Activated naive CD4-positive, alpha-beta T cell treated with anti-CD3 and anti-CD28 coated beads for 36 hours (primary cell): Measurements from ENCODE around the gene ZMIZ2. TPM values are rescaled to one million over a fixed set of nuclear protein-coding genes. Genes with fewer than 3 reads are reported as not detected.

Source experiments
- CTCF ChIA-PET: fragments of 350-600 bp; sonication (Branson Sonifier 250); formaldehyde crosslinking; loops from one replicate; lab custom pipeline; 2021; ENCODE audit warnings: antibody characterized with exemption; lab: Charles Lee
- DNase-seq: peaks from one replicate; pipeline ENCODE4 v3.0.0-alpha.2; 2020
- H3K27ac Mint-ChIP-seq: one replicate; pipeline ENCODE4 v1.8.0; 2021; ENCODE audit warnings: mild to moderate bottlenecking, mixed read lengths
- H3K27me3 Mint-ChIP-seq: one replicate; pipeline ENCODE4 v1.8.0; 2021; ENCODE audit warnings: low read depth, mixed read lengths
- H3K36me3 Mint-ChIP-seq: one replicate; pipeline ENCODE4 v1.8.0; 2021; ENCODE audit warnings: low read depth, mixed read lengths
- H3K4me1 Mint-ChIP-seq: one replicate; pipeline ENCODE4 v1.8.0; 2021; ENCODE audit warnings: low read depth, mixed read lengths
- H3K4me3 Mint-ChIP-seq: one replicate; pipeline ENCODE4 v1.8.0; 2021; ENCODE audit warnings: mild to moderate bottlenecking, moderate library complexity, mixed read lengths
- H3K9me3 Mint-ChIP-seq: one replicate; pipeline ENCODE4 v1.8.0; 2021; ENCODE audit warnings: mixed read lengths
- intact Hi-C: fragments of 100-400 bp; cut with micrococcal nuclease; formaldehyde crosslinking; loops from one replicate; pipeline ENCODE4 v1.15.1; 2023
- total RNA-seq, 2 experiments: library from RNA; stranded (reverse); gene quantifications; one replicate each; pipeline ENCODE4 v1.2.3, GENCODE V29; 2021

ZMIZ2 gene
- total RNA-seq, 2 experiments from 2014 or later: 83.1 to 86.5 TPM

DNA sequence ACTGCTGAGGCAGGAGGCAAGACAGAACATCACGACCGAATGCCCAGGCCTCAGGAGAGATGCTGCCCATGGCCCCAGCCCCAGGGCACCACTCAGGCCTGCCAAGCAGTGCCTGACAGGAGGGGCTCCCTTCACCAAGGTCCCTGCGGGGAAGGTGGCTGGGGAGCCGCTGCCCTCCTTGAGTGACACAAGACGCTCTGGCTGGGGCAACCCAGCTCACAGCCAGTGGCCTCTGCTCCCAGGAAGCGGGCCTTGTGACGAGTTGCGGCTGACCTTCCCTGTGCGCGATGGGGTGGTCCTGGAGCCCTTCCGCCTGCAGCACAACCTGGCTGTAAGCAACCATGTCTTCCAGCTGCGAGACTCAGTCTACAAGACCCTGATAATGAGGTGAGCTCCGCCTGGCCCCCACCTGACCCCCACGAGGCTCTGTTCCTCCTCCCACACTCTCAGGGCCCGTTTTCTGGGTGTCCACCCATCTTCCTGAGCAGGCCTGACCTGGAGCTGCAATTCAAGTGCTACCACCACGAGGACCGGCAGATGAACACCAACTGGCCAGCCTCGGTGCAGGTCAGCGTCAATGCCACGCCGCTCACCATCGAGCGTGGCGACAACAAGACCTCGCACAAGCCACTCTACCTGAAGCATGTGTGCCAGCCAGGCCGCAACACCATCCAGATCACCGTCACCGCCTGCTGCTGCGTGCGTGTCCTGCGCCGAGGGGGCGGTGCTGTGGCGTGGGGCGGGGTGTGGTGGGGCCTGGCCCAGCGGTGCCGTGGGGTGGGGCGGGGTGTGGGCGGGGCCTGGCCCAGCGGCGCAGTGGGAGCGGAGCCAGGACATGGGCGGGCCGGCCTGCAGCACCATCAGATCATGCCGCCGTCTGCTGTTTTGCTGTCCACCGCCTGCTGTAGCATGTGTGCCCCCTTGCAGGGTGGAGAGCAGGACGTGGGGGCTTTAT lies 12.8 kb downstream of the ZMIZ2 start:
- peaks cover 17% of the 10 kb centered on the region for H3K36me3 Mint-ChIP-seq
- H3K27me3 Mint-ChIP-seq: no peaks in the 10 kb centered on the region
- no peak overlapping the region for H3K27ac Mint-ChIP-seq
- no peak for DNase-seq
- CTCF ChIA-PET: interaction anchor here (0.7 kb wide), 1 partner anchor 11 kb away, joined by 3 read pairs; no protein-coding TSS in a partner anchor
- no peaks in the 10 kb centered on the region for H3K9me3 Mint-ChIP-seq
- no peak overlapping the region for H3K4me3 Mint-ChIP-seq
- no peaks in the 10 kb centered on the region for H3K4me1 Mint-ChIP-seq
- intact Hi-C loops: no loop called here

DNA sequence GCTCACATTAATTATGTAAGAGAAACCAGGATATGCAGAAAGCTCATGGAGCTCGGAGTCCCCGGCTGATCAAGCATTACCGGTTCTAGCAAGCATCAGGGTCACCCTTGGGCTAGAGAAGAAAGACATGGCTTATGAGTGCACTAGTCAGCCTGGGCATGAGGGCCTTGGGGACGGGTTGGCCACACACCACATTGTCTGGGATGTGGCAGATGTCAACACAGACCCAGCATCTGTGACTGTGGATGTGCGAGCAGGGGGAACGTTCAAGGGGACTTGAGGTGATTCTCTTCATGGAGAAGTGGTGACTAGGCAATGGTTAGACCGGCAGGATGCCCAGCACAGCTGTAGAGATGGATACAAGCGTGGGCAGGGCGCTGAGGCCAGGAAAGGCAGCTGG lies 13.7 kb downstream of the ZMIZ2 start:
- no peaks in the 10 kb centered on the region for H3K9me3 Mint-ChIP-seq
- CTCF ChIA-PET: interaction anchor here (0.6 kb wide), 1 partner anchor 299 kb away, joined by 3 read pairs; no protein-coding TSS in a partner anchor
- no peak overlapping the region for H3K27ac Mint-ChIP-seq
- H3K27me3 Mint-ChIP-seq: no peaks in the 10 kb centered on the region
- no peak for DNase-seq
- intact Hi-C loops: no loop called here
- no peak overlapping the region for H3K4me3 Mint-ChIP-seq
- peaks cover 17% of the 10 kb centered on the region for H3K36me3 Mint-ChIP-seq
- no peaks in the 10 kb centered on the region for H3K4me1 Mint-ChIP-seq

DNA sequence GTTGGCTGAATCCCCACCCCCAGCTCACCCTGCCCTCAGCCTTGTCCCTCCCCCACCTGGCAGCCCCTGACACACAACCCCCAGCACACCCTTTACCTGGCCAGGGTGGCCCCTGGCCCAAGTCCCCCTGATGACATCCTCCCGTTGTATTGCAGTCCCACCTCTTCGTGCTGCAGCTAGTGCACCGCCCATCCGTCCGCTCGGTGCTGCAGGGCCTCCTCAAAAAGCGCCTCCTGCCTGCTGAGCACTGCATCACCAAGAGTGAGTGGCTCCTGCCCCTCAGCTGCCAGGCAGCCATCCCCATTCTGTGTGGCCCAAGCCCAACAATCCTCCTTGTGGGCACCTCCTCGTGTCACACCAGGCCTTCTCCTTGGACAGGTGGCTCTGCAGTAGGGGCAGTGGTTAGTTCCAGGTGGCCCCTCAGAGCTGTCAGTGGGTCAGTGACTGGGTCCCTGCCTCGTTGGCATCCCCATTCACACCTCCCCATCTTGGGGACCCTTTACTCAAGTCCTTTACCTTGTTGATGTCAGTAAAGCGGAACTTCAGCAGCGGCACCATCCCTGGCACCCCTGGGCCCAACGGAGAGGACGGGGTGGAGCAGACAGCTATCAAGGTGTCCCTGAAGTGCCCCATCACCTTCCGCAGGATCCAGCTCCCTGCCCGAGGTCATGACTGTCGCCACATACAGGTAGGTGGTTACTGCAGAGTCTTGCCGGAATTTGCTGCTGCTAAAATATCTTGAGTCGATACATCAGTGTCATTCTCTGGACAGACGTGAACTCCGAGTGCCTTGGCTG lies 14.3 kb downstream of the ZMIZ2 start:
- Mint-ChIP-seq H3K36me3 (peaks cover 21% of the 10 kb centered on the region), H3K27me3 (no peaks in the 10 kb centered on the region), H3K4me3 (no peak overlapping the region), H3K9me3 (no peaks in the 10 kb centered on the region), H3K27ac (no peak overlapping the region), H3K4me1 (peaks cover 6% of the 10 kb centered on the region)
- no peak for DNase-seq
- CTCF ChIA-PET: interaction anchor here (0.6 kb wide), 1 partner anchor 300 kb away, joined by 3 read pairs; no protein-coding TSS in a partner anchor
- intact Hi-C loops: no loop called here

DNA sequence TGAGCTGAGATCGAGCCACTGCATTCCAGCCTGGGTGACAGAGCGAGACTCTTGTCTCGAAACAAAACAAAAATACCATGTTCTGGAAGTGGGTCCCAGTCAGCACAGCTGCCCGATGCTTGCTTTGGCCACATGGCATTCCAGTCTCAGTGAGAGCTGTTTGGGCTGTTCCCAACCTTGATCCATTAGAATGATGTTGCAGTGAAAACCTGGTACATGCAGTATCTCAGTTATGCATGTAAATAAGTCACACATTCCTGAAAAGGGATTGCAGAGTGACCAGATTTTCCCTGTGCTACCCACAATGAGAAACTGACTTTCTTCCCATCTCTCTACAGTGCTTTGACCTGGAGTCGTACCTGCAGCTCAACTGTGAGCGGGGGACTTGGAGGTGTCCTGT lies 15.4 kb downstream of the ZMIZ2 start:
- Mint-ChIP-seq H3K4me3 (no peak overlapping the region), H3K36me3 (peaks cover 24% of the 10 kb centered on the region), H3K27ac (no peak overlapping the region), H3K9me3 (no peaks in the 10 kb centered on the region), H3K4me1 (peaks cover 17% of the 10 kb centered on the region), H3K27me3 (no peaks in the 10 kb centered on the region)
- intact Hi-C loops: no loop called here
- CTCF ChIA-PET: interaction anchor here (0.6 kb wide), 1 partner anchor 117 kb away, joined by 4 read pairs; no protein-coding TSS in a partner anchor
- no peak for DNase-seq

DNA sequence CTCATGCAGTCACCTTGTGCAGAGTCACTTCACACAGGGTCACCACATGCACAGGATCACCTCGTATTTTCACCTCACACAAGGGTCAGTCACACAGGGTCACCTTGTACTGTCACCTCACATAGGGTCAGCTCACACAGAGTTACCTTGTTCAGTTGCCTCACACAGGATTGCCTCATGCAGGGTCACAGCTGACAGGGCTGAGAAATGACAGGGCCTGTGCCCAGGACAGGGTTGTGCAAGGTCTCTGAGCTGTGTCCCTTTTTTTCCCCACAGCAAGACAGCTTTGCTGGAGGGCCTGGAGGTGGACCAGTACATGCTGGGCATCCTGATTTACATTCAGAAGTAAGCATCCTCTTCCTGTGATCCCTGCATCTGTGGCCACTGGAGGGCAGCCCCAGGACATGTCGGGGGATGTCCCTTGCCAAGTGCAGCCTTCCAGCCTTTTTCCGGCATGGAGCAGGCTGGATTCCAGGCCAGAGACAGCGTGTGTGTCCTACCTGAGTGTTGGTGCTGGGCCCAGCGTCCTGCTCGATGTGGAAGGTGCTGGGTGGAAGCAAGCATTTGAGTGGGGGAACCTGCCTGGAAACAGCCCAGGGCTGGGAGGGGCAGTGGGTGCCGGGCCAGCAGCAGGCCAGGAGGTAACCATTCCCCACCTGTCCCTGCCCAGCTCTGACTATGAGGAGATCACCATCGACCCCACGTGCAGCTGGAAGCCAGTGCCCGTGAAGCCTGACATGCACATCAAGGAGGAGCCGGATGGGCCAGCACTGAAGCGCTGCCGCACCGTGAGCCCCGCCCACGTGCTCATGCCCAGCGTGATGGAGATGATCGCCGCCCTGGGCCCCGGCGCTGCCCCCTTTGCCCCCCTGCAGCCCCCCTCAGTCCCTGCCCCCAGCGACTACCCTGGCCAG lies 16.3 kb downstream of the ZMIZ2 start:
- Mint-ChIP-seq H3K36me3 (peaks cover 24% of the 10 kb centered on the region), H3K4me1 (peaks cover 26% of the 10 kb centered on the region), H3K27ac (peak overlapping the region; percentile 12), H3K27me3 (no peaks in the 10 kb centered on the region), H3K4me3 (no peak overlapping the region), H3K9me3 (no peaks in the 10 kb centered on the region)
- intact Hi-C loops: no loop called here
- no peak for DNase-seq
- CTCF ChIA-PET: interaction anchor here (0.6 kb wide), 3 partner anchors 118 to 942 kb away, joined by 3 to 4 read pairs (median 3); no protein-coding TSS in a partner anchor

DNA sequence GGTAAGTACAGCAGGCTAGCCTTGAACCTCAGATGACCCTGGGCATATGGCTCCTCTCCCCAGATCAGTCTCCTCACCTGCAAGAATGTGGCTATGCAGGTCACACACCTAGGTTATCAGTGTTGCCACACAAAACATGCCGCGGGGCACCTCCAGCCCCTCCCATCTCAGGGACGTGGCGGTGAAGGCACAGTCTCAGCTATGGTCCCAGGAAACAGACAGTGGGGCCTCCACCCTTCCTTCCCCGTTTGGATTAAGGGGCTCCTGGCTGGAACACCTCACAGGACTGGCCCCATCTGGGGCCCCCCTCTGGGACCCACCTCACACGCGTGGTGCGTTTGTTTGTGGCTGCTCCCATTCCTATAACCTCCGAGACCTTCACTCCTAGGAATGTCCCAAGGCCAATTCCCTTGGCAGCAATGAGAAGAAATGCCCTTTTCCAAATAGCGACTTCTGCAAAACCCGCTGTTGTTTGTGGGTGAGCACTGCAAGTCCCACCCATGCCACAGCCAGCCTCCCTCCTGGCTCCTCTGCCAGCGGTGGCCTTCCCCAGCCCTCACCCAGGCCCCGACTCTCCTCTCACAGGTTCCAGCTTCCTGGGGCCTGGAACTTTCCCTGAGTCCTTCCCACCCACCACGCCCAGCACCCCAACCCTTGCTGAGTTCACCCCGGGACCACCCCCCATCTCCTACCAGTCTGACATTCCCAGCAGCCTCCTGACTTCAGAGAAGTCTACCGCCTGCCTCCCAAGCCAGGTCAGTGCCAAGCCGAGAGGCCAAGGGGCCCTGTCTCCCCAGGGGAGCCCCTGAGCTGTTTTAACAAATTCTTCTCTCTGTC lies 17.1 kb downstream of the ZMIZ2 start:
- CTCF ChIA-PET: no interaction called here
- intact Hi-C loops: no loop called here
- Mint-ChIP-seq H3K27me3 (no peaks in the 10 kb centered on the region), H3K9me3 (no peaks in the 10 kb centered on the region), H3K36me3 (peaks cover 21% of the 10 kb centered on the region), H3K4me1 (peaks cover 30% of the 10 kb centered on the region), H3K27ac (no peak overlapping the region), H3K4me3 (no peak overlapping the region)
- no peak for DNase-seq

DNA sequence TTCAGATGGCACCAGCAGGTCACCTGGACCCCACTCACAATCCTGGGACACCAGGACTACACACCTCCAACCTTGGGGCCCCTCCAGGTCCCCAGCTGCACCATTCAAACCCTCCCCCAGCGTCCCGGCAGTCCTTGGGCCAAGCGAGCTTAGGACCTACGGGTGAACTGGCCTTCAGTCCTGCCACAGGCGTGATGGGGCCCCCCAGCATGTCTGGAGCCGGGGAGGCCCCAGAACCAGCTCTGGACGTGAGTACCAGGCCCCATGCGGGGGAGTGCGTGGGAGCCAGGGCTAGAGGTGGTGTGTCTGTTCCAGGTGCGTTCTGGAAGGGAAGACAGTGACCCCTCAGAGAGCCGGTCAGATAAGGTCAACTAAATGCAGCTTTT lies 17.8 kb downstream of the ZMIZ2 start:
- Mint-ChIP-seq H3K4me1 (peaks cover 30% of the 10 kb centered on the region), H3K36me3 (peaks cover 21% of the 10 kb centered on the region), H3K4me3 (no peak overlapping the region), H3K27me3 (no peaks in the 10 kb centered on the region), H3K27ac (no peak overlapping the region), H3K9me3 (no peaks in the 10 kb centered on the region)
- CTCF ChIA-PET: no interaction called here
- DNase-seq: no peak
- intact Hi-C loops: no loop called here

DNA sequence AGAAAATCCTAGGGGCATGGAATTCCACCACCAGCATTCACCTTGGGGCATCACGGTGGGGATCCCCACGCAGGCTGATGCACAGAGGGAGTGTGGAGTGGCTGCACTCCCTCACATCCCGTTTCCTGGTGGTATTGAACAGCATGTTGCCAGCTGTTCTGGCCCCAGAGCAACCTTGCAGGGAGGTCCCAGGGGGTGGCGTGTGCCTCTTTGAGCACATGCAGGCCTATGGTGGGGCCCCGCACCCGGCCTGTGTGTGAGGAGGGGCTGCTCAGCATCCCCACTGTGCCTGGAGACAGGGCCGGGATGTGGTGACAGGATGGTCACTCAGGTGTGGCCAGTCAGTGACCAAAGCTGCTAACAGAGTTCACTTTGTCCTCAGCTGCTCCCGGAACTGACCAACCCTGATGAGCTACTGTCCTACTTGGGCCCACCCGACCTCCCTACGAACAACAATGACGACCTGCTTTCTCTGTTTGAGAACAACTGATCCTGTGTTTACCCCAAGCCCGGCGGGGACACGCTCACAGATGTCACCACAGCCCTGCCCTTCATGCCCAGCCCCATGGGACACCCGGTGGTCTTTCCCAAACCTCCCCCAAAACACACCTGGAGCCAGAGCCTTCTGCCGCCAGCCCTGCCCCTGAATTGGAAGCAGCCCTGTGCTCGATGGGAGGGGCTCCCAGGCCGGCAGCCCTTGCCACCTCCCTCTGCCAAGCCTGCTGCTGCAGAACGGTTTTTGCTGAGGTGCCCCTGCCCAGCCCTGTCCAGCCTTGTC lies 18.7 kb downstream of the ZMIZ2 start:
- Mint-ChIP-seq H3K27me3 (no peaks in the 10 kb centered on the region), H3K36me3 (peaks cover 21% of the 10 kb centered on the region), H3K27ac (peak overlapping the region; percentile 59), H3K4me3 (no peak overlapping the region), H3K4me1 (peaks cover 30% of the 10 kb centered on the region), H3K9me3 (no peaks in the 10 kb centered on the region)
- intact Hi-C loops: no loop called here
- DNase-seq: no peak
- CTCF ChIA-PET: interaction anchor here (0.7 kb wide), 1 partner anchor 527 kb away, joined by 3 read pairs; no protein-coding TSS in a partner anchor

DNA sequence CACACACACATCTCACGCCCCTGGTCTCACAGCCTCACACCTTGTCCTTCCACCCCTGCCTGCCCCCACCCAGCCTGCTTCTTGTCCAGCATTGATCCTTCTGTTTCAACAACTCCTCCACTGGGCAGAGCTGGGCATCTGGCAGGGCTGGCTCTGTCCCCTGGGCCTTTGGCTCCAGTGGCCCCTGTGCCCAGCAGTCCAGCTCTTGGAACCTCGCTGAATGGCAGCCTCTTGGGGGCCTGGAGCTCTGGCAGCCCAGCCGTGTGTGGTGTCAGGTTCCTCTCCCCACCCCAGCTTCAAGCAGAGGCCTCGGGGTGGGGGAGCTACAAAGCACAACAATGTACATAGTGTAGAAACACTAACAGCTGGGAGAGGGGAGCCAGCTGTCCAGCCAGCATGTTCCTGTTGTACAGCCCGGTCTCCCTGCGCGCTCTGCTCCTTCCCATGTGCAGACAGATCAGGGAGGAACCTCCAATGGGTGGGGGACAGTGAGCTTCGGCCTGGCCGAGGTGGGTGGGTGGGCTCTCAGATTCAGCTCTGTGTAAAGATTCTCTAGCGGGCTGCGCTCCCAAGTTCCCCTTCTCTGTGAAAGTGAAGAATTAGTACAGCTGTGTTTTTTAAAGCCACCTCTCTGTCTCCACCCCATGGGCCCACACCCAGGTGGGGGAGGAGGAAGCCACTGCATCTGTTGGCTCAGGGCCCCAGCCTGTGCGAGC lies 19.4 kb downstream of the ZMIZ2 start:
- Mint-ChIP-seq H3K4me3 (no peak overlapping the region), H3K9me3 (no peaks in the 10 kb centered on the region), H3K27me3 (no peaks in the 10 kb centered on the region), H3K4me1 (peaks cover 30% of the 10 kb centered on the region), H3K27ac (peak overlapping the region; percentile 56), H3K36me3 (peaks cover 18% of the 10 kb centered on the region)
- CTCF ChIA-PET: interaction anchor here (0.7 kb wide), 1 partner anchor 527 kb away, joined by 3 read pairs; no protein-coding TSS in a partner anchor
- intact Hi-C loops: no loop called here
- peak; percentile 16 for DNase-seq
